ENCODE data around the gene SRPRB. TPM values are rescaled to one million over a fixed set of nuclear protein-coding genes. Genes with fewer than 3 reads are reported as not detected.

Gene SRPRB
- total RNA-seq, 1 donor from 2014 or later, result 80.9 TPM

DNA sequence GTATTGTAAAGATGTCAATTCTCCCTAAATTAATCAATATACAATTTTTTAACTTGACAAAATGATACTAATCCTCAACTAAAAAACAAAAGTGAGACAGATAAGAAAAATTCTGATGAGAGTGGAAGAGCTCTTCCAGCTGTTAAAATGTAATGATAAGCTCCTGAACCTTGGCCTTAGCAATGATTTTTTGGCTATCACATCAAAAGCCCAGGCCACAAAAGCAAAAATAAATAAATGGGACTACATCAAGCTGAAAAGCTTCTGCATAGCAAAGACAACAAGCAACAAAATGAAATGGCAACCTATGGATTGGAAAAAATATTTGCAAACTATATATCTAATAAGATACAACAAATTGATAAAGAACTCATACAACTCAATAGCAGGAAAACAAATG is 24.0 kb upstream of the SRPRB start:
- Mint-ChIP-seq H3K9me3 (no peaks in the 10 kb centered on the region), H3K4me3 (no peak overlapping the region), H3K4me1 (ENCODE audit: unreplicated experiment) (no peaks in the 10 kb centered on the region), H3K36me3 (no peaks in the 10 kb centered on the region), H3K27me3 (peaks cover 3% of the 10 kb centered on the region), H3K27ac (no peak overlapping the region)
- TF ChIP-seq, protein P1, sequence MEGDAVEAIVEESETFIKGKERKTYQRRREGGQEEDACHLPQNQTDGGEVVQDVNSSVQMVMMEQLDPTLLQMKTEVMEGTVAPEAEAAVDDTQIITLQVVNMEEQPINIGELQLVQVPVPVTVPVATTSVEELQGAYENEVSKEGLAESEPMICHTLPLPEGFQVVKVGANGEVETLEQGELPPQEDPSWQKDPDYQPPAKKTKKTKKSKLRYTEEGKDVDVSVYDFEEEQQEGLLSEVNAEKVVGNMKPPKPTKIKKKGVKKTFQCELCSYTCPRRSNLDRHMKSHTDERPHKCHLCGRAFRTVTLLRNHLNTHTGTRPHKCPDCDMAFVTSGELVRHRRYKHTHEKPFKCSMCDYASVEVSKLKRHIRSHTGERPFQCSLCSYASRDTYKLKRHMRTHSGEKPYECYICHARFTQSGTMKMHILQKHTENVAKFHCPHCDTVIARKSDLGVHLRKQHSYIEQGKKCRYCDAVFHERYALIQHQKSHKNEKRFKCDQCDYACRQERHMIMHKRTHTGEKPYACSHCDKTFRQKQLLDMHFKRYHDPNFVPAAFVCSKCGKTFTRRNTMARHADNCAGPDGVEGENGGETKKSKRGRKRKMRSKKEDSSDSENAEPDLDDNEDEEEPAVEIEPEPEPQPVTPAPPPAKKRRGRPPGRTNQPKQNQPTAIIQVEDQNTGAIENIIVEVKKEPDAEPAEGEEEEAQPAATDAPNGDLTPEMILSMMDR (conservative IDR thresholded peaks at IDR 0.05), result no peak
- DNase-seq (ENCODE audit: extremely low spot score, unreplicated experiment), result no peak

DNA sequence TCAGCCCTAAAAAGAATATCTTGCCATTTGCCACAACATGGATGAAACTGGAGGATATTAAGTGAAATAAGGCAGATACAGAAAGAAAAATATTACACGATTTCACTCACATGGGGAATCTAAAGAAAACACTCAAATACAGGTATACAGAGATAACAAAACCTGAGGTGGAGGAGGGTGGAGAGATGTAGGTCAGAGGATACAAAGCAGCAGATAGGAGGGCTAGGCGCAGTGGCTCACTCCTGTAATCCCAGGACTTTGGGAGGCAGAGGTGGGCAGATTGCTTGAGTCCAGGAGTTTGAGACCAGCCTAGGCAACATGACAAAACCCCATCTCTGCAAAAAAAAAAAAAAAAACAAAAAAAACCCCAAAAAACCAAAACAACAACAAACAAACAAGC is 23.2 kb upstream of the SRPRB start:
- Mint-ChIP-seq H3K27ac (no peak overlapping the region), H3K4me1 (ENCODE audit: unreplicated experiment) (no peaks in the 10 kb centered on the region)
- TF ChIP-seq, protein P1 (conservative IDR thresholded peaks at IDR 0.05), result no peak

DNA sequence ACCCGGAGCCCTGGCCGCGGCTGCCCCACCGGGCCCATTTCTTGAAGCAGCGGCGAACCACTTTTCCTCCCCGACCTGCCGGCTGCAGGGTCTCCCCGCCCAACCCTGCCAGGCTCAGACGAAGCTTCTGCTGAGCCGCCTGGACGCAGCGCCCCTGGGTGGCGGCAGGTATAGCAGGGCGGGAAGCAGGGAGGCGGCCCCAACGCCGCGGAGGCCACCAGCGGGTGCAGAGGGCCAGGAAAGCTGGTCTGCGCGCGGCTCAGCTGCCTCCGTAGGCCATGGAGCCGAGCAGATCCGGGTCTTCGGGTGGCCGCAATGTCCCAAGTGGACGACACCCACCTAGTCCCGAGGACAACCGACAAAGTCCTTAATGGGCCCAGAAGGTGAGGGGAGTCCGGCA is 21.9 kb upstream of the SRPRB start:
- peaks cover 3% of the 10 kb centered on the region for H3K27me3 Mint-ChIP-seq
- H3K4me3 Mint-ChIP-seq, result no peak overlapping the region
- TF ChIP-seq, protein P1 (conservative IDR thresholded peaks at IDR 0.05), result no peak
- H3K36me3 Mint-ChIP-seq, result no peaks in the 10 kb centered on the region
- no peaks in the 10 kb centered on the region for H3K4me1 Mint-ChIP-seq (ENCODE audit: unreplicated experiment)
- no peaks in the 10 kb centered on the region for H3K9me3 Mint-ChIP-seq
- no peak for DNase-seq (ENCODE audit: extremely low spot score, unreplicated experiment)
- H3K27ac Mint-ChIP-seq, result no peak overlapping the region

More for the DNA sequence above, 23.2 kb upstream of the SRPRB start:
- Mint-ChIP-seq H3K4me3 (no peak overlapping the region), H3K36me3 (no peaks in the 10 kb centered on the region), H3K9me3 (no peaks in the 10 kb centered on the region), H3K27me3 (peaks cover 3% of the 10 kb centered on the region)
- DNase-seq (ENCODE audit: extremely low spot score, unreplicated experiment), result no peak

- H3K27ac Mint-ChIP-seq, result no peak overlapping the region
- H3K4me3 Mint-ChIP-seq, result no peak overlapping the region
- H3K36me3 Mint-ChIP-seq, result no peaks in the 10 kb centered on the region
- H3K27me3 Mint-ChIP-seq, result no peaks in the 10 kb centered on the region
- TF ChIP-seq, protein P1 (conservative IDR thresholded peaks at IDR 0.05), result no peak
- peaks cover 4% of the 10 kb centered on the region for H3K9me3 Mint-ChIP-seq
- no peak for DNase-seq (ENCODE audit: extremely low spot score, unreplicated experiment)
- H3K4me1 Mint-ChIP-seq (ENCODE audit: unreplicated experiment), result no peaks in the 10 kb centered on the region
Measured at GRCh38 chr3:133788024-133788423, 17.6 kb upstream of the SRPRB start.

DNA sequence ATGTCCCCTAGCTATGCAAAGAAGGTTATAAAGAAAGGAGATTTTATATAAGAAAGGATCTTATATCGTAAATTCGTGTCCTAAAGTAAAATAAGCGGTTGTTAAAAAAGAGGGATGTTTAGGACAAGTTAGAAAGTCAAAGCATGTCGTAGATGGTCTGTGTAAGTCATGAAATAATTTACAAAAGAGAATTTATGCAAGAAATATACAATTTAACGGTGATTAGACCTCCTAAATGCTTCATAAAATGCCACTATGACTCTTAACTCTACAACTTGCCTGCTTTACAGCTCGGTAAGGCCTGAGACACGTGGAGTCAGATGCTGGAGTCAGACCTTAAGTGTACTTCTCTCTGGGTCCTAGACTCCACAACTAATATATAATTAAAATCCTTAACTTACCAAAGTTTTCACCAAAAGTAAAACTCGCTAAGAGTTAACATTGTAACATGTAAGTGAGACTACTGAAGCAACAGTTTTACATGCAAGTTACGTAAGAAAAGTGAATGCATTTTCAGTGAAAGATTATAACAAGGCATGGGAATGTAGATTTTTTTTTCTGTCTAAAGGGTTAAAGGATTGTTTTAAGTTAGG is 13.3 kb upstream of the SRPRB start:
- peaks cover 4% of the 10 kb centered on the region for H3K9me3 Mint-ChIP-seq
- no peak for DNase-seq (ENCODE audit: extremely low spot score, unreplicated experiment)
- no peaks in the 10 kb centered on the region for H3K27me3 Mint-ChIP-seq
- H3K4me3 Mint-ChIP-seq, result no peak overlapping the region
- no peak overlapping the region for H3K27ac Mint-ChIP-seq
- H3K4me1 Mint-ChIP-seq (ENCODE audit: unreplicated experiment), result no peaks in the 10 kb centered on the region
- TF ChIP-seq, protein P1 (conservative IDR thresholded peaks at IDR 0.05), result no peak
- no peaks in the 10 kb centered on the region for H3K36me3 Mint-ChIP-seq

Measured in type B pancreatic cell (in vitro differentiated cells).